MCF 10A (cell line): ENCODE measurements around the gene DIP2C. TPM values are rescaled to one million over a fixed set of nuclear protein-coding genes. Genes with fewer than 3 reads are reported as not detected.

ENCODE experiments used
- BruUV-seq: library from RNA; stranded (reverse); fragments of 400-500 nt; replicated peaks from 2 replicates; lab custom pipeline; 2021; lab: Mats Ljungman, UMichigan
- CTCF ChIA-PET: fragments of 300-600 bp; sonication (Branson Sonifier 250); formaldehyde crosslinking; extraction: SDS; loops from one replicate; lab custom pipeline; 2021; ENCODE audit warnings: antibody characterized with exemption, inconsistent platforms; lab: Yijun Ruan, JAX
- POLR2A ChIA-PET: fragments of 300-600, 350-650 bp; sonication (Branson Sonifier 250); formaldehyde crosslinking; extraction: SDS; loops from one replicate; lab custom pipeline; 2020; ENCODE audit warnings: antibody characterized with exemption, inconsistent platforms; lab: Yijun Ruan, JAX
- DNase-seq: peaks from one replicate; pipeline ENCODE4 v3.0.0-alpha.2; 2018; ENCODE audit not compliant: unreplicated experiment
- H3K27ac Mint-ChIP-seq: one replicate; pipeline ENCODE4 v1.8.0; 2022; ENCODE audit warnings: mild to moderate bottlenecking, low read depth, mixed read lengths; ENCODE audit not compliant: unreplicated experiment
- H3K27me3 Mint-ChIP-seq: one replicate; pipeline ENCODE4 v1.8.0; 2022; ENCODE audit warnings: mixed read lengths; ENCODE audit not compliant: insufficient read depth, unreplicated experiment
- H3K36me3 Mint-ChIP-seq: one replicate; pipeline ENCODE4 v1.8.0; 2022; ENCODE audit warnings: mild to moderate bottlenecking, moderate library complexity, mixed read lengths; ENCODE audit not compliant: insufficient read depth, unreplicated experiment
- H3K4me1 Mint-ChIP-seq: one replicate; pipeline ENCODE4 v1.8.0; 2022; ENCODE audit warnings: mixed read lengths; ENCODE audit not compliant: insufficient read depth, unreplicated experiment
- H3K4me3 Mint-ChIP-seq: one replicate; pipeline ENCODE4 v1.8.0; 2022; ENCODE audit warnings: mild to moderate bottlenecking, moderate library complexity, mixed read lengths; ENCODE audit not compliant: unreplicated experiment
- H3K9me3 Mint-ChIP-seq: one replicate; pipeline ENCODE4 v1.8.0; 2022; ENCODE audit warnings: mixed read lengths; ENCODE audit not compliant: unreplicated experiment
- intact Hi-C: fragments of 100-400 bp; cut with micrococcal nuclease; formaldehyde crosslinking; loops from 2 replicates; pipeline ENCODE4 v1.14.1; 2022
- total RNA-seq: library from RNA; stranded (reverse); gene quantifications from 2 replicates; pipeline ENCODE4 v1.2.3, GENCODE V29; 2022
- TF ChIP-seq, protein P1 (sequence below): fragments of 200-600 bp; IDR thresholded peaks from one replicate; pipeline ENCODE4 v1.8.0; 2022; ENCODE audit warnings: antibody characterized with exemption, mild to moderate bottlenecking; ENCODE audit not compliant: unreplicated experiment

The DIP2C gene
- total RNA-seq, 1 experiment from 2014 or later = 0.37 TPM

DNA sequence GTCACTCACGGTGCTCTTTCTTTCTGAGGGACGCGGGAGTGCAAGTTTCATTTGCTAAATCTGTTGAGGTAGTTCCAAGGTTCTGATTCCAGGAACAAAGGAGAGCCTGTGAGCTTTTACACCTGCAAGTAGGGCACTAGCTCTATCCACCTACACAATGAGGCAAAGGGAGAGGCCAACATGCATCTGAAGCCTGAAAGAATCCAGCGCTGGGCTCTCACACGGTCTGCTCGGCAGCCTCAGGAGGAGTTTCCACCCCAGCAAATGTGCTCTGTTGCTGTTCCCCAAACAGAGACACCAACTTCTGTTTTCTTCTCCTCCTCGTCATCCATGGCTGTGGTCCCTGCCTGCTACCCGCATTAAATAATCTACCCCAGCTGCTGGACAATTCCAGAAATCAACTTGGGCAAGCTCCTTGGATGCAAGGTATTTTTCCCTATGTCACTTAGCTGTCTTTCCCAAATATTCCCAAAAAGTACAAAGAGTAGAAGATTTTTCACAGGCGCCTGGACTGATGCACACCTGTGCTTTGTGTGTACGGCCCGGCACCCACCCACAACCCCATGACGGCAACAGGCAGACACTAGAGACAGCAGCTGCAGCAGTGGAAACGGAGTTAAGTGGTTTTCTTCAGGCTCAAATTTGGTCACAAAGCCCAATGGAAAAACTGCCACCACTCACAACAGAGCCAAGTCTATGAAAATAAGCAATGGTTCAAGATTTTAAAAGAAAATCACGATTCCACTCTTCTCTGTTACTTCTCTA lies 377.4 kb downstream of the DIP2C start:
- BruUV-seq = no TSS peak
- H3K36me3 Mint-ChIP-seq = no peaks in the 10 kb centered on the region
- H3K9me3 Mint-ChIP-seq = no peaks in the 10 kb centered on the region
- no peak overlapping the region for H3K4me3 Mint-ChIP-seq
- CTCF ChIA-PET = interaction anchor here (0.6 kb wide), 1 partner anchor 15 kb away, joined by 3 read pairs; no protein-coding TSS in a partner anchor
- POLR2A ChIA-PET = interaction anchor here (0.6 kb wide), 1 partner anchor 107 kb away, joined by 3 read pairs; no protein-coding TSS in a partner anchor
- no peak for DNase-seq
- TF ChIP-seq, protein P1, sequence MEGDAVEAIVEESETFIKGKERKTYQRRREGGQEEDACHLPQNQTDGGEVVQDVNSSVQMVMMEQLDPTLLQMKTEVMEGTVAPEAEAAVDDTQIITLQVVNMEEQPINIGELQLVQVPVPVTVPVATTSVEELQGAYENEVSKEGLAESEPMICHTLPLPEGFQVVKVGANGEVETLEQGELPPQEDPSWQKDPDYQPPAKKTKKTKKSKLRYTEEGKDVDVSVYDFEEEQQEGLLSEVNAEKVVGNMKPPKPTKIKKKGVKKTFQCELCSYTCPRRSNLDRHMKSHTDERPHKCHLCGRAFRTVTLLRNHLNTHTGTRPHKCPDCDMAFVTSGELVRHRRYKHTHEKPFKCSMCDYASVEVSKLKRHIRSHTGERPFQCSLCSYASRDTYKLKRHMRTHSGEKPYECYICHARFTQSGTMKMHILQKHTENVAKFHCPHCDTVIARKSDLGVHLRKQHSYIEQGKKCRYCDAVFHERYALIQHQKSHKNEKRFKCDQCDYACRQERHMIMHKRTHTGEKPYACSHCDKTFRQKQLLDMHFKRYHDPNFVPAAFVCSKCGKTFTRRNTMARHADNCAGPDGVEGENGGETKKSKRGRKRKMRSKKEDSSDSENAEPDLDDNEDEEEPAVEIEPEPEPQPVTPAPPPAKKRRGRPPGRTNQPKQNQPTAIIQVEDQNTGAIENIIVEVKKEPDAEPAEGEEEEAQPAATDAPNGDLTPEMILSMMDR = no peak
- peaks cover 7% of the 10 kb centered on the region for H3K4me1 Mint-ChIP-seq
- no peaks in the 10 kb centered on the region for H3K27me3 Mint-ChIP-seq
- no peak overlapping the region for H3K27ac Mint-ChIP-seq
- intact Hi-C loops = no loop called here

DNA sequence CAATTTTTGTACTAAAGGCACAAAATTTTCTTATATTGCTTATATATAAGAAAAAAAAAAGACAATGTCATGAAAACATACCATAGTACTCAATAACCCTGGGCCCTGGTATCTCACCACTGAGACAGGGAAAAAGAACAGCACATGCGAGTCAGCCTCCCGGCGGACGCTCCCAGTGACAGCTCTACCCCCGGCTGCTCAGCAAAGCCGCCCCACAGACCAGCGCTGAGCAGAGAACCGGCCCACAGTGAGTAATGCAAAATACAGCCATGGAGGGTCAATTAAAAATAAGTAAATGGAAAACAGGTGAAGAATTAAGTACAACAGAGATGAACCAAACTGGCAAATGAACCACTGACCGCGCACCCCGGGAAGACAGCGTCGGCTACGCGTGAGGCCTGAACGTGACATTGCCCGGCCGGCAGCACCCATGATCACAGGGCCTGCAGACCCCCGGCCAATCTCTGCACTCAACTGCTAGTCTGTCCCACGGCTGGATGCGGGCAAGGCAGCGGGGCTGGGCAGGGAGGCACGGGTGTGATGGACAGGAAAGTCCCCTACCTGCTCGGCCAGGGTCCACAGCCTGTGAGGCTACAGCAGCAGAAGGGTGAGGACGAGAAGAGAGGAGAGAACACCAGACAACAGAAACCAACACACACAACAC lies 378.4 kb downstream of the DIP2C start:
- ChIA-PET POLR2A (no interaction called here), CTCF (no interaction called here)
- Mint-ChIP-seq H3K27me3 (no peaks in the 10 kb centered on the region), H3K4me1 (peaks cover 7% of the 10 kb centered on the region), H3K4me3 (no peak overlapping the region), H3K27ac (no peak overlapping the region), H3K9me3 (no peaks in the 10 kb centered on the region), H3K36me3 (no peaks in the 10 kb centered on the region)
- DNase-seq = no peak
- TF ChIP-seq, protein P1 = no peak
- intact Hi-C loops = no loop called here
- no TSS peak for BruUV-seq

DNA sequence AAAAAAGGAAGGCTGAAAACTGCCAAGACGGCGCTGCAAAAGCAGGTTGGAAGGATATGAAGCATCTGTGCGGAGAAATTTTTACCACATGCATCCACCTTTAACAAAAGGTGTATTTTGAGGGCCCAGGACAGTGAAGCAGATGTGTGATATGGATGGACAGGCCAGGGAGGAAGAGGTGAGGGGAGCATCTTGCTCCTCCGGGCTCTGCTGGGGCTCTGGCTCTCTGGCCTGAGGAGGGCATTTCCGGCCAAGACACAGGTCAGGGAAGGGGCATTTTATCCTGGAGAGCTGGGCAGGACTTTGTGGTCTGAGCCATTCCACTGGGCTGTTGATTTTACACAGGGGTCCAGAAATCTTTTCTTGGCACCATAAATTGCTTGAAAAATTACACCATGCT lies 379.1 kb downstream of the DIP2C start:
- no peaks in the 10 kb centered on the region for H3K9me3 Mint-ChIP-seq
- H3K27ac Mint-ChIP-seq = no peak overlapping the region
- BruUV-seq = no TSS peak
- DNase-seq = no peak
- no peaks in the 10 kb centered on the region for H3K36me3 Mint-ChIP-seq
- CTCF ChIA-PET = no interaction called here
- POLR2A ChIA-PET = no interaction called here
- intact Hi-C loops = no loop called here
- H3K4me1 Mint-ChIP-seq = peaks cover 7% of the 10 kb centered on the region
- no peaks in the 10 kb centered on the region for H3K27me3 Mint-ChIP-seq
- TF ChIP-seq, protein P1 = no peak
- H3K4me3 Mint-ChIP-seq = no peak overlapping the region

DNA sequence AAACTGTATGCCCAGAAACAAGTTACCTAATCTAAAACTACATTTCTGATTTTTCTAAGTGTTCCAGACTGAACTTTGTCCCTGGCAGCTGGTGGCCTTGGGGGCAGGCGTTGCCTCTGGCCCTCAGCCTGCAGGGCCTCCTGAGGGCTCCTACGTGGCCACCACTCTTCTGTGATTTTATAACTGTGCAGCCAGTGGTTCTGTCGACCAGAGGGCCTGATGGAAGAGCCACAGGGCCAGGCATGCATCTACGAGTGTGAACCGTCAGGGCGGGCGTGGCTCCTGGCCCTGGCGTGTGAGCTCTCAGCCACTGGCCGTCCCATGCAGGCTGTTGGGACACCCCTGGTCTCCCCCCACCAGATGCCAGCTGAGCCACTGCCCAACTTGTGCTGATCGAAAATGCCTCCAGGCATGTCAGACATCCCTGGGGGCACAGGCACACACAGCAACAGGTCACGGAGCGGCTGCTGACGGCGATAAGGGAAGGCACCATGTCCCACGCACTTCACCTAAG lies 380.8 kb downstream of the DIP2C start:
- no peak overlapping the region for H3K27ac Mint-ChIP-seq

More for the DNA sequence above, 380.8 kb downstream of the DIP2C start:
- ChIA-PET POLR2A (no interaction called here), CTCF (interaction anchor here (0.6 kb wide), 1 partner anchor 202 kb away, joined by 3 read pairs; no protein-coding TSS in a partner anchor)
- intact Hi-C loops = no loop called here
- no TSS peak for BruUV-seq
- H3K4me1 Mint-ChIP-seq = peaks cover 7% of the 10 kb centered on the region
- H3K36me3 Mint-ChIP-seq = no peaks in the 10 kb centered on the region
- no peak overlapping the region for H3K4me3 Mint-ChIP-seq
- TF ChIP-seq, protein P1 = no peak
- no peak for DNase-seq
- no peaks in the 10 kb centered on the region for H3K27me3 Mint-ChIP-seq
- H3K9me3 Mint-ChIP-seq = no peaks in the 10 kb centered on the region
